ENCODE results near the gene MT4.
A peak's percentile ranks its signal among the peaks of the same experiment; 100 is the strongest.

The MT4 gene

DNA sequence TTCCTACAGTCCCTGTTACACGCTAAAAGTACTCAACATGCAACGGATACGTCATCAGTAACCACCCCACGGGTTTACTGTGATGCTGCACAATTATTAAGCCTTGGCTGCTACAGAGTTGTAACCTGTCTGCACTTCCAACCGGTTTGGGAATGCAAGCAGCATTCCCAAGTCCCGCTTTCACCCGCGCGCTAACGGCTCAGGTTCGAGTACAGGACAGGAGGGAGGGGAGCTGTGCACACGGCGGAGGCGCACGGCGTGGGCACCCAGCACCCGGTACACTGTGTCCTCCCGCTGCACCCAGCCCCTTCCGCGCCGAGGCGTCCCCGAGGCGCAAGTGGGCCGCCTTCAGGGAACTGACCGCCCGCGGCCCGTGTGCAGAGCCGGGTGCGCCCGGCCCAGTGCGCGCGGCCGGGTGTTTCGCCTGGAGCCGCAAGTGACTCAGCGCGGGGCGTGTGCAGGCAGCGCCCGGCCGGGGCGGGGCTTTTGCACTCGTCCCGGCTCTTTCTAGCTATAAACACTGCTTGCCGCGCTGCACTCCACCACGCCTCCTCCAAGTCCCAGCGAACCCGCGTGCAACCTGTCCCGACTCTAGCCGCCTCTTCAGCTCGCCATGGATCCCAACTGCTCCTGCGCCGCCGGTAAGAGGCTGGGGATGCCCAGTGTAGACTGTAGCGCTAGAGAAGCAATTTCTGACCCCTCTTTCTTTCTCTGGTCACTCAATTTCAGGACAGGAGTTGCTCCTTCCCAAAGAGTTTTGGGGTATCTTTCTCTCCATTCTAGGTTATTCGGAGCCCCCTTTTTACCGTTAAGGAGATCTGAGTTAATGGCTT, 43.4 kb downstream of the MT4 start, which contains the start of gene MT2A:
MT2A (plus strand) TSS at position 542 of the 833 bp plus-strand sequence; CDS start at position 614, 72 bp downstream.
- DNase-seq (ENCODE audit: low read depth) = peak; percentile 95
- peak within 1 kb of the TSS; percentile 69 for H3K4me3 ChIP-seq (ENCODE audit: low read depth, low read length)
- TF ChIP-seq, protein P1, sequence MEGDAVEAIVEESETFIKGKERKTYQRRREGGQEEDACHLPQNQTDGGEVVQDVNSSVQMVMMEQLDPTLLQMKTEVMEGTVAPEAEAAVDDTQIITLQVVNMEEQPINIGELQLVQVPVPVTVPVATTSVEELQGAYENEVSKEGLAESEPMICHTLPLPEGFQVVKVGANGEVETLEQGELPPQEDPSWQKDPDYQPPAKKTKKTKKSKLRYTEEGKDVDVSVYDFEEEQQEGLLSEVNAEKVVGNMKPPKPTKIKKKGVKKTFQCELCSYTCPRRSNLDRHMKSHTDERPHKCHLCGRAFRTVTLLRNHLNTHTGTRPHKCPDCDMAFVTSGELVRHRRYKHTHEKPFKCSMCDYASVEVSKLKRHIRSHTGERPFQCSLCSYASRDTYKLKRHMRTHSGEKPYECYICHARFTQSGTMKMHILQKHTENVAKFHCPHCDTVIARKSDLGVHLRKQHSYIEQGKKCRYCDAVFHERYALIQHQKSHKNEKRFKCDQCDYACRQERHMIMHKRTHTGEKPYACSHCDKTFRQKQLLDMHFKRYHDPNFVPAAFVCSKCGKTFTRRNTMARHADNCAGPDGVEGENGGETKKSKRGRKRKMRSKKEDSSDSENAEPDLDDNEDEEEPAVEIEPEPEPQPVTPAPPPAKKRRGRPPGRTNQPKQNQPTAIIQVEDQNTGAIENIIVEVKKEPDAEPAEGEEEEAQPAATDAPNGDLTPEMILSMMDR (IDR thresholded peaks at IDR 0.05; ENCODE audit: insufficient read depth, low read depth, low read length, missing control alignments) = no peak

DNA sequence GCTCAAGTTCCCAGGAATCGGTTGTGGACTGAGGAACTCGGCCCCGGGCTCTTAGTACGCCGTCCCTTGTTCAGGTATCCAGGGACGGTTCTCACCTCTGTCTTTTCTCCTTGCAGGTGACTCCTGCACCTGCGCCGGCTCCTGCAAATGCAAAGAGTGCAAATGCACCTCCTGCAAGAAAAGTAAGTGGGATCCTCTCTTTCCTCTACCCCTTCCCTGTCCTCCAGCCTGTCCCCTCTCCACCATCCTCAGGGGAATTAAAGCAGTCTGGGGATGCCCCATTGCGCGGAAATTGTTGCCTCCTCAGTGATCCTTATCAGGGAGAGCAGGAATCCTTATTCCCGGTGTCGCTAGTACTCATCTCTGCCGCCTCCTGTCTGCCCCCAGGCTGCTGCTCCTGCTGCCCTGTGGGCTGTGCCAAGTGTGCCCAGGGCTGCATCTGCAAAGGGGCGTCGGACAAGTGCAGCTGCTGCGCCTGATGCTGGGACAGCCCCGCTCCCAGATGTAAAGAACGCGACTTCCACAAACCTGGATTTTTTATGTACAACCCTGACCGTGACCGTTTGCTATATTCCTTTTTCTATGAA, 44.1 kb downstream of the MT4 start:
- no peak for DNase-seq (ENCODE audit: low read depth)
- TF ChIP-seq, protein P1 (IDR thresholded peaks at IDR 0.05; ENCODE audit: insufficient read depth, low read depth, low read length, missing control alignments) = no peak
- H3K4me3 ChIP-seq (ENCODE audit: low read depth, low read length) = peak overlapping the region; percentile 69

DNA sequence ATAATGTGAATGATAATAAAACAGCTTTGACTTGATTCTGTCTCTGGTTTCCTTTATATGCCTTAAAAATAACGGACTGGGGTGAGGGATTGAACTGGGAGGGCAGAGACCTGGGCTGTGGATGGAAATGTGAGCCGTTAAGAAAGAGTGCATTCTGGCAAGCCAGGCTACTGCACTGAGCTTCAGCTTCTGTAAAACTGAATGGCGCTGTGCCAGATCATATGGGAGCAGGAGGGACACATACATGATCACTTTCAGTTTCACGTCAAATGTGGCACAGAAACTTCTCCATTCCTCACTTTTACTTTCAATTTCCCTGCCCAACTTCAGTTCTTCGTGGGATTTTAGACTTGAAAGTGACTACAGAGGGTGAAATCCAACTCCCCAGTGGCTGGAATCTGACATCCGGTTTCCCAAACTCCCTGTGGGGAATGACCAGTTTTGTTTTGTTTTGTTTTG, 44.6 kb downstream of the MT4 start:
- TF ChIP-seq, protein P1 (IDR thresholded peaks at IDR 0.05; ENCODE audit: insufficient read depth, low read depth, low read length, missing control alignments) = no peak
- peak; percentile 91 for DNase-seq (ENCODE audit: low read depth)
- peak overlapping the region; percentile 69 for H3K4me3 ChIP-seq (ENCODE audit: low read depth, low read length)

DNA sequence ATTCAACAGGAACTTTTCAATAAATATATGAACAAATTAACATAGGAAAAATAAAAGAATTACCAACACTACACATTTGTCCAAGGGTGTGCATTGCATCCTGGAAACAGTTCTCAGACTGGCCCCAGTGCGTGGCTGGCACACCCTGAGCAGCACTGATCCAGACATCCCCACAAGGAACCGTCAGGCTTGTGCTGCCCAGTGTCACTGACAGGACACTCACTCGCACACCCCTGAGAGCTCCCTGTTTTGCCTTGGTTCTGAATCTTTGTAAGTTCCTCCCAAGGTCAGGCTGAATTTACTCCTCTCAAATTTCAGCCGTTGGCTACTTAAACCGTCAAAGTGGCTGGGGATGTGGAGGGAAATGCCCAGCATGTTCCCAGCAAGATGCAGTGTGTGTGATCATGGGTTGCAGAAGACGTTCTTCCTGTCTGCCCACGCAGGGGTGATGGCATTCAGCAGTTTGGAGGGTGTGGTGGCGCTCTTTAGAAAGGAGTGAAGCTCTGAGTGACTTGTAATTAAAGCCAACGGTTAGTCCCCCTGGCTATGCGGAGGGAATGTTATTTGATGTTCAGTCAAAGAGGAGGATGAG, 45.2 kb downstream of the MT4 start:
- peak; percentile 62 for DNase-seq (ENCODE audit: low read depth)
- TF ChIP-seq, protein P1 (IDR thresholded peaks at IDR 0.05; ENCODE audit: insufficient read depth, low read depth, low read length, missing control alignments) = no peak
- H3K4me3 ChIP-seq (ENCODE audit: low read depth, low read length) = peak overlapping the region; percentile 69

DNA sequence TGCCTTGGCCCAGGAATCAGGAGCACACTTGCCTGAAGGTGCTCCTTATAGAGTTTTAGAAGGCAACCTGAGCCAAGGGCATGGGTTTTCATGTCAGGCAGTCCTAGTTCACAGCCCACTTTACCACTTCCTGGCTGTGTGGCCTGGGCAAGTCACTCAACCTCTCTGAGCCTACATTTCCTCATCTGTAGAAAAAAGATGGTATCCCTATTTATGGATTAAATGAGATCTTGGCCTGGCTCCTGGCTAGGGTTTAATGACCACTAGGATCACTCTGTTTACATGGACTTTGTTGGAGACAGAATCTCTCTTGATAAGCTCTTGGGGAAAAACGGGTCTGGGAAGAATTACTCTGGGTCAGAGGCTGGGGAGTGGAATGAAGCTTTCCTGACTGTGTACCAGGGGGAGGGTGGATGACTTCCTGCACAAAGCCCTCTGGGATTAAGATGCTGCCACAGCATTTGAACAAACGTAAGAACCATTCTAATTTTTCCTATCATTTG, 45.8 kb downstream of the MT4 start:
- TF ChIP-seq, protein P1 (IDR thresholded peaks at IDR 0.05; ENCODE audit: insufficient read depth, low read depth, low read length, missing control alignments) = no peak
- H3K4me3 ChIP-seq (ENCODE audit: low read depth, low read length) = no peak overlapping the region
- no peak for DNase-seq (ENCODE audit: low read depth)

DNA sequence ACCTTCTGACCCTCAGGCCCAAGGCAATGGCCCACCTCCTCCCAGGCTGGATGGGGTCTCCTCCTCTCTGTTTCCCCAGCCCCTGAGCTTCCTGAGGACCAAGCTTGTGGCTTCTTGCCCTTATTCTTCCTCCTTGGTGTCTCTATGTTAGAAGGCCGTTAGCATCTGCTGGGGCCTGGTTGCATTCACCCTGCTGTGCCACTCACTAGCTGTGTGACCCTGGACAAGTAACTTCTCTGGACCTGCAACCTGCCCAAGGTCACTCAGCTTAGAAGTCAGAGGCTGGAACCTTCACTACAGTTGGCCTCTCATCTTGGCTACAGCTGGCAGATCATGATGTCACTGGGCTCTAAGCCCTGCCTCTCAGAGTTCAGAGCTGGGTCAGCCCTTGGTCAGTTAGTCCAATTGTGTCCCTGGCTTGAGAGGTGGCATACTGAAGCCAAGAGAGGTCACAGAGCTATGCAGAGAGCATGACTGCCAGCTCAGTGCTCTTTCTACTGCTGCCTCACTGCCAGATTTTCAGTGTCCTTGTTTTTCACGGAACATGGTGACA, 46.5 kb downstream of the MT4 start:
- DNase-seq (ENCODE audit: low read depth) = no peak
- TF ChIP-seq, protein P1 (IDR thresholded peaks at IDR 0.05; ENCODE audit: insufficient read depth, low read depth, low read length, missing control alignments) = no peak
- H3K4me3 ChIP-seq (ENCODE audit: low read depth, low read length) = no peak overlapping the region

Data from GM12865 (cell line).